ENCODE measurements around the gene DBP. TPM values are rescaled to one million over a fixed set of nuclear protein-coding genes. Genes with fewer than 3 reads are reported as not detected.
A peak's percentile ranks its signal among the peaks of the same experiment; 100 is the strongest.

Gene DBP
- total and polyA plus RNA-seq, 2 experiments from 2014 or later = 5.7 to 6.3 TPM

- no peak for TF ChIP-seq ZNF331 (CRISPR knock-in tag; IDR thresholded peaks at IDR 0.05; ENCODE audit: low read depth)
- TF ChIP-seq ZNF114 (CRISPR knock-in tag; IDR thresholded peaks at IDR 0.05) = no peak
- TF ChIP-seq, protein P1, sequence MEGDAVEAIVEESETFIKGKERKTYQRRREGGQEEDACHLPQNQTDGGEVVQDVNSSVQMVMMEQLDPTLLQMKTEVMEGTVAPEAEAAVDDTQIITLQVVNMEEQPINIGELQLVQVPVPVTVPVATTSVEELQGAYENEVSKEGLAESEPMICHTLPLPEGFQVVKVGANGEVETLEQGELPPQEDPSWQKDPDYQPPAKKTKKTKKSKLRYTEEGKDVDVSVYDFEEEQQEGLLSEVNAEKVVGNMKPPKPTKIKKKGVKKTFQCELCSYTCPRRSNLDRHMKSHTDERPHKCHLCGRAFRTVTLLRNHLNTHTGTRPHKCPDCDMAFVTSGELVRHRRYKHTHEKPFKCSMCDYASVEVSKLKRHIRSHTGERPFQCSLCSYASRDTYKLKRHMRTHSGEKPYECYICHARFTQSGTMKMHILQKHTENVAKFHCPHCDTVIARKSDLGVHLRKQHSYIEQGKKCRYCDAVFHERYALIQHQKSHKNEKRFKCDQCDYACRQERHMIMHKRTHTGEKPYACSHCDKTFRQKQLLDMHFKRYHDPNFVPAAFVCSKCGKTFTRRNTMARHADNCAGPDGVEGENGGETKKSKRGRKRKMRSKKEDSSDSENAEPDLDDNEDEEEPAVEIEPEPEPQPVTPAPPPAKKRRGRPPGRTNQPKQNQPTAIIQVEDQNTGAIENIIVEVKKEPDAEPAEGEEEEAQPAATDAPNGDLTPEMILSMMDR (conservative IDR thresholded peaks at IDR 0.05; ENCODE audit: low read depth in 2 of 2) = no peak
- TF ChIP-seq EZH2 (IDR thresholded peaks at IDR 0.05; ENCODE audit: low read depth, unreplicated experiment) = no peak
- no peak for TF ChIP-seq EZH2phosphoT487 (IDR thresholded peaks at IDR 0.05; ENCODE audit: unreplicated experiment)
- no peak for TF ChIP-seq NANOG (IDR thresholded peaks at IDR 0.05; ENCODE audit: borderline replicate concordance)
- TF ChIP-seq ZNF462 (CRISPR knock-in tag; IDR thresholded peaks at IDR 0.05) = no peak
- TF ChIP-seq STAT1 (IDR thresholded peaks at IDR 0.05; ENCODE audit: unreplicated experiment) = no peak
- TF ChIP-seq, protein P2, sequence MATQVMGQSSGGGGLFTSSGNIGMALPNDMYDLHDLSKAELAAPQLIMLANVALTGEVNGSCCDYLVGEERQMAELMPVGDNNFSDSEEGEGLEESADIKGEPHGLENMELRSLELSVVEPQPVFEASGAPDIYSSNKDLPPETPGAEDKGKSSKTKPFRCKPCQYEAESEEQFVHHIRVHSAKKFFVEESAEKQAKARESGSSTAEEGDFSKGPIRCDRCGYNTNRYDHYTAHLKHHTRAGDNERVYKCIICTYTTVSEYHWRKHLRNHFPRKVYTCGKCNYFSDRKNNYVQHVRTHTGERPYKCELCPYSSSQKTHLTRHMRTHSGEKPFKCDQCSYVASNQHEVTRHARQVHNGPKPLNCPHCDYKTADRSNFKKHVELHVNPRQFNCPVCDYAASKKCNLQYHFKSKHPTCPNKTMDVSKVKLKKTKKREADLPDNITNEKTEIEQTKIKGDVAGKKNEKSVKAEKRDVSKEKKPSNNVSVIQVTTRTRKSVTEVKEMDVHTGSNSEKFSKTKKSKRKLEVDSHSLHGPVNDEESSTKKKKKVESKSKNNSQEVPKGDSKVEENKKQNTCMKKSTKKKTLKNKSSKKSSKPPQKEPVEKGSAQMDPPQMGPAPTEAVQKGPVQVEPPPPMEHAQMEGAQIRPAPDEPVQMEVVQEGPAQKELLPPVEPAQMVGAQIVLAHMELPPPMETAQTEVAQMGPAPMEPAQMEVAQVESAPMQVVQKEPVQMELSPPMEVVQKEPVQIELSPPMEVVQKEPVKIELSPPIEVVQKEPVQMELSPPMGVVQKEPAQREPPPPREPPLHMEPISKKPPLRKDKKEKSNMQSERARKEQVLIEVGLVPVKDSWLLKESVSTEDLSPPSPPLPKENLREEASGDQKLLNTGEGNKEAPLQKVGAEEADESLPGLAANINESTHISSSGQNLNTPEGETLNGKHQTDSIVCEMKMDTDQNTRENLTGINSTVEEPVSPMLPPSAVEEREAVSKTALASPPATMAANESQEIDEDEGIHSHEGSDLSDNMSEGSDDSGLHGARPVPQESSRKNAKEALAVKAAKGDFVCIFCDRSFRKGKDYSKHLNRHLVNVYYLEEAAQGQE (IDR thresholded peaks at IDR 0.05; ENCODE audit: unreplicated experiment) = no peak
- peak; percentile 100 for TF ChIP-seq CREB1 (CRISPR knock-in tag; IDR thresholded peaks at IDR 0.05; ENCODE audit: low read depth)
- peak; percentile 75 for TF ChIP-seq JUNB (IDR thresholded peaks at IDR 0.05; ENCODE audit: unreplicated experiment)
- TF ChIP-seq, protein P3, sequence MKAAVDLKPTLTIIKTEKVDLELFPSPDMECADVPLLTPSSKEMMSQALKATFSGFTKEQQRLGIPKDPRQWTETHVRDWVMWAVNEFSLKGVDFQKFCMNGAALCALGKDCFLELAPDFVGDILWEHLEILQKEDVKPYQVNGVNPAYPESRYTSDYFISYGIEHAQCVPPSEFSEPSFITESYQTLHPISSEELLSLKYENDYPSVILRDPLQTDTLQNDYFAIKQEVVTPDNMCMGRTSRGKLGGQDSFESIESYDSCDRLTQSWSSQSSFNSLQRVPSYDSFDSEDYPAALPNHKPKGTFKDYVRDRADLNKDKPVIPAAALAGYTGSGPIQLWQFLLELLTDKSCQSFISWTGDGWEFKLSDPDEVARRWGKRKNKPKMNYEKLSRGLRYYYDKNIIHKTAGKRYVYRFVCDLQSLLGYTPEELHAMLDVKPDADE (IDR thresholded peaks at IDR 0.05) = peak; percentile 97
- TF ChIP-seq POLR2AphosphoS5 (IDR thresholded peaks at IDR 0.05; ENCODE audit: low read depth) = peak; percentile 94
- H3K4me1 ChIP-seq (ENCODE audit: insufficient read depth) = peaks cover 37% of the 10 kb centered on the region
- H3K36me3 Mint-ChIP-seq (ENCODE audit: low read depth) = peaks cover 50% of the 10 kb centered on the region
- H3K36me3 ChIP-seq (ENCODE audit: insufficient read depth) = peaks cover 32% of the 10 kb centered on the region
- peak within 1 kb of the TSS; percentile 15; the same call in 1 of the 2 replicates for H2AFZ ChIP-seq
- H3F3A ChIP-seq (replicated peaks; ENCODE audit: low read depth) = peaks cover 45% of the 10 kb centered on the region
- peaks cover 40% of the 10 kb centered on the region for H3K79me2 ChIP-seq (replicated peaks; ENCODE audit: insufficient read depth)
- H3K4me1 Mint-ChIP-seq = peaks cover 49% of the 10 kb centered on the region
- peaks cover 21% of the 10 kb centered on the region for H4K20me1 ChIP-seq (replicated peaks; ENCODE audit: insufficient read depth)
- ATAC-seq (peak; percentile 66), DNase-seq (ENCODE audit: low spot score) (peak; percentile 98)
- H3K27me3 Mint-ChIP-seq (ENCODE audit: insufficient read depth, low read depth, poor library complexity) = peaks cover 35% of the 10 kb centered on the region
- H3K4me3 ChIP-seq = peak within 1 kb of the TSS; percentile 97
- H3K9me3 Mint-ChIP-seq = no peaks in the 10 kb centered on the region; the same call in 1 of the 3 replicates
- H3K4me3 Mint-ChIP-seq = peak within 1 kb of the TSS; percentile 93
- peak within 1 kb of the TSS; percentile 99 for H3K4me2 ChIP-seq
- peak within 1 kb of the TSS; percentile 99 for H3K27ac ChIP-seq (ENCODE audit: low read depth)
- H3K27me3 ChIP-seq (ENCODE audit: insufficient read depth) = no peaks in the 10 kb centered on the region
- no peaks in the 10 kb centered on the region for H3K9me2 ChIP-seq (ENCODE audit: insufficient read depth)
- H3K27ac Mint-ChIP-seq = peak within 1 kb of the TSS; percentile 98
These were observed 18.1 kb downstream of the DBP start, which contains the start of the genes RPL18 and SPHK2 for GRCh38 chr19:48618916-48619691. Gene RPL18 (minus strand): TSS chr19:48619178. CDS start chr19:48619143, 35 bp downstream. Gene SPHK2 (plus strand): TSS chr19:48619506. CDS start chr19:48620515, 1,009 bp downstream.

Measured in GM23338 (cell line).